ENCODE measurements around the gene ATP5ME. TPM values are rescaled to one million over a fixed set of nuclear protein-coding genes. Genes with fewer than 3 reads are reported as not detected.
A peak's percentile ranks its signal among the peaks of the same experiment; 100 is the strongest.
"Not testable (repeated sequence)": the region's sequence is repeated elsewhere in the genome, so short reads cannot be mapped to it uniquely, and the experiment has no call there.

Gene ATP5ME
- polyA plus RNA-seq, 3 donors: 163 to 397 (median 367) TPM

DNA sequence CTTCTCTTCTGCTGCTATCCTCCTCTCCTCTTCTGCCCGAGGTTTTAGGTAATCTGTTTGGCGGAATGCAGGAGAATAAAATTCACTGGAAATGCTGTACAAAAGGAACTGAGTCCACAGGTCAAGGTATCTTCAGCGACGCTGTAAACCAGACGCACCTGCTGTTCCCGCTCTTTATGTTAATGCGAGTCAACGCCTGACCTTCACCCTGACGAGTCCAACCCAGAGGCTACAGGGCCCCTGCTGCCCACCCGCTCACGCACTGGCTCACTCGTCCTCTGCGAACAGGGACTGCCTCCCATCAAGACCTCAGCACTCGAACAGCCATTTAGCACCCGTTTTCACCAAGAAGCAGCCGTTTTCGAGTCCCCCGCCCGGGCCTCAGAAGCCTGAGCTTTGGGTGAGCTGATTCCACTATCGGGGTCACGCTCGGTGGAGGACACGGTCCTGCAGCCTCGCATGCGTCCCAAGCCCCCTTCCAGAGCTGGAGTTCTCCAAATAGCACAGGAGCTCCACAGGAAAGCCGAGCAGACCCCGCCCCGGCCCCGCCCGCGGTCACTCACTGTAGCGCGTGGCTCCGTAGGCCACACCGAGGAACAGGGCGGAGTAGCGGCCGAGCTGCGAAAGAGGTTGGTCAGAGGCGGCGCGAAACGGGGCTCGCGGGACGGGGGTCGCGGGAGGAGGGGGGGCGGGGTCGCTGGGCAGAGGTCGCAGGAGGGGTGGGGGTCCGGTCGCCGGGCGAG is 556 bp downstream of the ATP5ME start:
- Histone ChIP-seq H3K4me1 (ENCODE audit: control insufficient read depth in 1 of 2, insufficient read depth in 2 of 2, low read length in 2 of 2) (peaks cover 19 to 23% of the 10 kb centered on the region in 2 donors), H3K4me2 (replicated peaks; ENCODE audit: extremely low read depth, low read length, poor library complexity, severe bottlenecking) (peak overlapping the region; percentile 75), H3K4me3 (replicated peaks in 1 of 3; ENCODE audit: low read depth in 2 of 3, low read length in 3 of 3) (peak overlapping the region; percentile 34 to 84 (median 50)), H3K27me3 (ENCODE audit: control insufficient read depth in 2 of 2, insufficient read depth in 2 of 2, low read length in 2 of 2) (no peaks in the 10 kb centered on the region), H3K79me2 (ENCODE audit: insufficient read depth, low read length) (peaks cover 20% of the 10 kb centered on the region), H3K36me3 (replicated peaks in 1 of 2; ENCODE audit: control insufficient read depth in 1 of 2, insufficient read depth in 2 of 2, low read length in 2 of 2) (peaks cover 12 to 20% of the 10 kb centered on the region in 2 donors), H3K9me3 (replicated peaks in 1 of 2; ENCODE audit: control insufficient read depth in 1 of 2, insufficient read depth in 1 of 2, low read length in 2 of 2) (no peaks in the 10 kb centered on the region), H3K9ac (ENCODE audit: insufficient read depth, low read length, poor library complexity, severe bottlenecking) (peak overlapping the region; percentile 98), H3K27ac (ENCODE audit: low read depth in 1 of 2, low read length in 2 of 2) (peak overlapping the region; percentile 12 to 96), H2AFZ (ENCODE audit: insufficient read depth, low read depth, low read length, poor library complexity, severe bottlenecking) (peak overlapping the region; percentile 54), H4K20me1 (ENCODE audit: insufficient read depth, low read length) (no peaks in the 10 kb centered on the region)
- WGBS (ENCODE audit: insufficient coverage): 15% methylated on average over 34 of the region's 55 CpGs
- H3K9me3 Mint-ChIP-seq: no peaks in the 10 kb centered on the region
- peaks cover 22 to 29% of the 10 kb centered on the region in 2 donors for H3K36me3 Mint-ChIP-seq
- H3K4me1 Mint-ChIP-seq: peaks cover 13% of the 10 kb centered on the region
- peak overlapping the region in 6 of 7 donors; percentile 79 to 85 (median 83) for H3K27ac Mint-ChIP-seq
- DNase-seq: no peak
- intact Hi-C loops (cut with micrococcal nuclease): loop anchor here (5.0 to 10.0 kb wide), 2 partner anchors 34 to 179 kb away; partner anchors contain the start of genes PCGF3 (in 1 of the 2), PIGG (in 1 of the 2) and ZNF721 (in 1 of the 2)
- TF ChIP-seq, protein P1, sequence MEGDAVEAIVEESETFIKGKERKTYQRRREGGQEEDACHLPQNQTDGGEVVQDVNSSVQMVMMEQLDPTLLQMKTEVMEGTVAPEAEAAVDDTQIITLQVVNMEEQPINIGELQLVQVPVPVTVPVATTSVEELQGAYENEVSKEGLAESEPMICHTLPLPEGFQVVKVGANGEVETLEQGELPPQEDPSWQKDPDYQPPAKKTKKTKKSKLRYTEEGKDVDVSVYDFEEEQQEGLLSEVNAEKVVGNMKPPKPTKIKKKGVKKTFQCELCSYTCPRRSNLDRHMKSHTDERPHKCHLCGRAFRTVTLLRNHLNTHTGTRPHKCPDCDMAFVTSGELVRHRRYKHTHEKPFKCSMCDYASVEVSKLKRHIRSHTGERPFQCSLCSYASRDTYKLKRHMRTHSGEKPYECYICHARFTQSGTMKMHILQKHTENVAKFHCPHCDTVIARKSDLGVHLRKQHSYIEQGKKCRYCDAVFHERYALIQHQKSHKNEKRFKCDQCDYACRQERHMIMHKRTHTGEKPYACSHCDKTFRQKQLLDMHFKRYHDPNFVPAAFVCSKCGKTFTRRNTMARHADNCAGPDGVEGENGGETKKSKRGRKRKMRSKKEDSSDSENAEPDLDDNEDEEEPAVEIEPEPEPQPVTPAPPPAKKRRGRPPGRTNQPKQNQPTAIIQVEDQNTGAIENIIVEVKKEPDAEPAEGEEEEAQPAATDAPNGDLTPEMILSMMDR (IDR thresholded peaks at IDR 0.05): no peak
- peaks cover 0 to 2% (median 0%) of the 10 kb centered on the region in 3 donors for H3K27me3 Mint-ChIP-seq (ENCODE audit: low read depth in 3 of 3)
- H3K4me3 Mint-ChIP-seq: peak overlapping the region; percentile 74 to 85

DNA sequence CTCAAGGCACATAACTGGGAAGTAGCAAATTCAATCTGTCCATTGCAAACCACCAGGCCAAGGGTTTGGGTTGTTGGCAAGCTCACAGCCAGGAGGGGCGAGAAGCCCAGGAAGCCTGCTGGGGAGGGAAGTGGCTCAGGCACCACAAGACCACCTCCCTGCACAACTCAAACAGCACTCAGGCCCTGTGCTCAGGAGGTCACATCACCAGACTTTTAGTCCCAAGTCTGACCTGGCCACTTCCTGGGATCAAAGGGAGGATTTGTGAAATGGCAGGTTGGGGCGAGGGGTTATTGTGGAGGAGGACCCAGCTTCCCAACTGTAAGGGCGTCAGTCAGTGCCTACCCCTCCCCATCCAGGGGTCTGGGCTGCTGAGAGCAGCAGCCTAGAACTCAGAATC is 2.3 kb downstream of the ATP5ME start:
- H3K4me1 ChIP-seq (ENCODE audit: control insufficient read depth in 1 of 2, insufficient read depth in 2 of 2, low read length in 2 of 2): peaks cover 19 to 23% of the 10 kb centered on the region in 2 donors
- H3K27ac ChIP-seq (ENCODE audit: low read depth in 1 of 2, low read length in 2 of 2): no peak overlapping the region
- H3K4me1 Mint-ChIP-seq: peaks cover 13% of the 10 kb centered on the region
- TF ChIP-seq, protein P1 (IDR thresholded peaks at IDR 0.05): no peak
- no CpG with 5 or more reads among the region's 3 CpGs for WGBS (ENCODE audit: insufficient coverage)
- peaks cover 20% of the 10 kb centered on the region for H3K79me2 ChIP-seq (ENCODE audit: insufficient read depth, low read length)
- H2AFZ ChIP-seq (ENCODE audit: insufficient read depth, low read depth, low read length, poor library complexity, severe bottlenecking): no peak overlapping the region
- H3K27me3 Mint-ChIP-seq (ENCODE audit: low read depth in 3 of 3): peaks cover 0 to 2% (median 1%) of the 10 kb centered on the region in 3 donors
- no peak overlapping the region for H3K4me3 Mint-ChIP-seq
- H3K9me3 ChIP-seq (replicated peaks in 1 of 2; ENCODE audit: control insufficient read depth in 1 of 2, insufficient read depth in 1 of 2, low read length in 2 of 2): no peaks in the 10 kb centered on the region
- peaks cover 22 to 29% of the 10 kb centered on the region in 2 donors for H3K36me3 Mint-ChIP-seq
- DNase-seq: no peak
- intact Hi-C loops (cut with micrococcal nuclease): loop anchor here (5.0 to 10.0 kb wide), 2 partner anchors 36 to 177 kb away; partner anchors contain the start of genes PCGF3 (in 1 of the 2), PIGG (in 1 of the 2) and ZNF721 (in 1 of the 2)
- H3K4me2 ChIP-seq (replicated peaks; ENCODE audit: extremely low read depth, low read length, poor library complexity, severe bottlenecking): no peak overlapping the region
- no peaks in the 10 kb centered on the region for H4K20me1 ChIP-seq (ENCODE audit: insufficient read depth, low read length)
- H3K36me3 ChIP-seq (replicated peaks in 1 of 2; ENCODE audit: control insufficient read depth in 1 of 2, insufficient read depth in 2 of 2, low read length in 2 of 2): peaks cover 12 to 20% of the 10 kb centered on the region in 2 donors
- no peaks in the 10 kb centered on the region for H3K27me3 ChIP-seq (ENCODE audit: control insufficient read depth in 2 of 2, insufficient read depth in 2 of 2, low read length in 2 of 2)
- peak overlapping the region in 2 of 7 donors; percentile 33 to 63 for H3K27ac Mint-ChIP-seq
- H3K9ac ChIP-seq (ENCODE audit: insufficient read depth, low read length, poor library complexity, severe bottlenecking): no peak overlapping the region
- H3K9me3 Mint-ChIP-seq: no peaks in the 10 kb centered on the region
- no peak overlapping the region for H3K4me3 ChIP-seq (replicated peaks in 1 of 3; ENCODE audit: low read depth in 2 of 3, low read length in 3 of 3)

DNA sequence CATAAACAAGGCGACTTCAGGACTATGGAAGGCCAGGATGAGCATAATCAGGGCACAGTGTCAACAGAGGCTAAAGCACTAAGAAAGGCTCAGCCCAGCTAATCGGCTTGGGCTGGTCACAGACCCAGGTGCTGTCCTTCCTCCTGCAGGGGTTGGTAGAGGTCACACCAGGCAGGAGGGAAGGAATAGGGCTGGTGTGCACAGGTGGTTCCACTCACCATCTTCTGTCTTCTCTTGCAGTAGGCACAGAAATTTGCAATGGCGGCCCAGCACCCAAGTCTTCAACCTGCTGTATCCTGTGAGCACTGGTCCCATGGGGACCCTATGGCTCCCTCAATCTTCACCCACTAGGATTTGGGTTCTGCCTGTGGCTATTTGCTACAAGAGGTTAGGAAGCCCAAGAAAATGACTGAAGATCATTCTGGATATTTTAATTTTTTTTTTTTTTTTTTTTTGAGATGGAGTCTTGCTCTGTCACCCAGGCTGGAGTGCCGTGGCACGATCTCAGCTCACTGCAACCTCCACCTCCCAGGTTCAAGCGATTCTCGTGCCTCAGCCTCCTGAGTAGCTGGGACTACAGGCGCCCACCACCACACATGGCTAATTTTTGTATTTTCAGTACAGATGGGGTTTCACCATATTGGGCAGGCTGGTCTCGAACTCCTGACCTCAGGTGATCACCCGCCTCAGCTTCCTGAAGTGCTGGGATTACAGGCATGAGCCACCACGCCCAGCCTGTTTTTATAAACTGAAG is 4.1 kb downstream of the ATP5ME start:
- H3K9me3 Mint-ChIP-seq; H3K27ac ChIP-seq (ENCODE audit: low read depth in 1 of 2, low read length in 2 of 2); H3K9me3 ChIP-seq (replicated peaks in 1 of 2; ENCODE audit: control insufficient read depth in 1 of 2, insufficient read depth in 1 of 2, low read length in 2 of 2); H3K9ac ChIP-seq (ENCODE audit: insufficient read depth, low read length, poor library complexity, severe bottlenecking); H4K20me1 ChIP-seq (ENCODE audit: insufficient read depth, low read length); H3K27me3 ChIP-seq (ENCODE audit: control insufficient read depth in 2 of 2, insufficient read depth in 2 of 2, low read length in 2 of 2); H3K27me3 Mint-ChIP-seq (ENCODE audit: low read depth in 3 of 3); DNase-seq; H2AFZ ChIP-seq (ENCODE audit: insufficient read depth, low read depth, low read length, poor library complexity, severe bottlenecking); H3K27ac Mint-ChIP-seq; H3K4me2 ChIP-seq (replicated peaks; ENCODE audit: extremely low read depth, low read length, poor library complexity, severe bottlenecking); H3K4me1 Mint-ChIP-seq; H3K4me3 ChIP-seq (replicated peaks in 1 of 3; ENCODE audit: low read depth in 2 of 3, low read length in 3 of 3); H3K4me3 Mint-ChIP-seq: not testable (repeated sequence)
- Histone ChIP-seq H3K79me2 (ENCODE audit: insufficient read depth, low read length) (peaks cover 16% of the 10 kb centered on the region), H3K4me1 (ENCODE audit: control insufficient read depth in 1 of 2, insufficient read depth in 2 of 2, low read length in 2 of 2) (peaks cover 12 to 15% of the 10 kb centered on the region in 2 donors), H3K36me3 (replicated peaks in 1 of 2; ENCODE audit: control insufficient read depth in 1 of 2, insufficient read depth in 2 of 2, low read length in 2 of 2) (peaks cover 12 to 20% of the 10 kb centered on the region in 2 donors)
- peaks cover 22 to 29% of the 10 kb centered on the region in 2 donors for H3K36me3 Mint-ChIP-seq
- WGBS (ENCODE audit: insufficient coverage): 100% methylated on average over 5 of the region's 11 CpGs
- intact Hi-C loops (cut with micrococcal nuclease): loop anchor here (5.0 to 10.0 kb wide), 2 partner anchors 37 to 175 kb away; partner anchors contain the start of genes PCGF3 (in 1 of the 2), PIGG (in 1 of the 2) and ZNF721 (in 1 of the 2)
